Sigmoid colon (tissue), 4 donors: ENCODE measurements around the gene RCN2.

Experiments used
- CTCF ChIP-seq, 4 experiments: fragments of 450-650 bp in 3 of 4; fragments of 200-600 bp in 1 of 4; IDR thresholded peaks; one replicate each; pipeline ENCODE4 v1.5.1; 2016 to 2019; ENCODE audit warnings: antibody characterized with exemption in 4 of 4, mild to moderate bottlenecking in 3 of 4, moderate library complexity in 2 of 4
- POLR2A ChIP-seq, 2 donors: fragments of 450-650 bp; IDR thresholded peaks; one replicate each; pipeline ENCODE4 v1.6.1; 2016; ENCODE audit warnings: antibody characterized with exemption in 2 of 2, mild to moderate bottlenecking in 2 of 2, moderate library complexity in 2 of 2
- POLR2AphosphoS5 ChIP-seq, 4 donors: sonication (generic); formaldehyde crosslinking; IDR thresholded peaks; one replicate each; pipeline ENCODE4 v1.6.1; 2017; ENCODE audit warnings: antibody characterized with exemption in 4 of 4

DNA sequence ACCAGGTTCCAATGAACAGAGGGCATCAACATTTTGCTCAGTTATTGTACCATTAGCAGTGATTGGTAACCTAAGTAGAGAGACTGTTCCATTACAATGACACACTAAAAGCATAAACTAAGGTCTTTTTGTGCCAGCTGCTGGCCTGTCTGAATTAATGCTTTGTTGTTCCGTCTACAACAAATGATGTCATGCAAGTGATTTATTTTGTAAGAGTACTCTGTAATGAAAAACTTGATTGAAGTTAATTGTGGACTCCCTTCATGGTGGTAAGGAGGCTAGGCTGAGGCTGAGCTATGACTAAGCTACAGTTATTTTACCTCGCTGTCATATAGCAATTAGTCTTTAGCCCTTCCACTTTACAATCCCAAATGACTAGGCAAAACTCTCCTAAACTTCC lies 23.2 kb downstream of the RCN2 start:
- TF ChIP-seq CTCF (IDR thresholded peaks at IDR 0.05) (no peak), POLR2AphosphoS5 (IDR thresholded peaks at IDR 0.05) (no peak), POLR2A (IDR thresholded peaks at IDR 0.05) (no peak)
